Adrenal gland (tissue), 12 donors: Measurements from ENCODE around the gene CACNA1C. TPM values are rescaled to one million over a fixed set of nuclear protein-coding genes. Genes with fewer than 3 reads are reported as not detected.

ENCODE experiments used
- DNase-seq, 7 donors: peaks; one replicate each; pipeline ENCODE4 v3.0.0-alpha.2; 2019 to 2020
- H3K27ac ChIP-seq, 5 donors: fragments of 200-600 bp; sonication (generic) in 4 of 5; 1 replicate in 3 of 5; 2 replicates in 2 of 5; pipeline versions ENCODE4 v1.5.1 to v1.8.0; 2016 to 2020; ENCODE audit warnings: mild to moderate bottlenecking in 1 of 5
- H3K27me3 ChIP-seq: fragments of 200-600 bp; 2 replicates; pipeline ENCODE4 v1.8.0; 2021
- H3K36me3 ChIP-seq, 2 donors: fragments of 200-600 bp; replicated peaks in 1 of 2; 1 replicate in 1 of 2; 2 replicates in 1 of 2; pipeline versions ENCODE4 v1.5.1 to v1.8.0; 2018 to 2022
- H3K4me1 ChIP-seq, 2 donors: fragments of 200-600 bp; replicated peaks in 1 of 2; 1 replicate in 1 of 2; 2 replicates in 1 of 2; pipeline versions ENCODE4 v1.5.1 to v1.8.0; 2018 to 2021
- H3K4me3 ChIP-seq, 4 donors: fragments of 200-600 bp; sonication (generic) in 3 of 4; one replicate each; pipeline ENCODE4 v1.5.1; 2016 to 2018
- H3K9me3 ChIP-seq, 3 donors: fragments of 200-600 bp; sonication (generic) in 1 of 3; replicated peaks in 1 of 3; 1 replicate in 2 of 3; 2 replicates in 1 of 3; pipeline versions ENCODE4 v1.5.1 to v1.8.0; 2016 to 2021
- POLR2A ChIP-seq, 2 donors: fragments of 450-650 bp; IDR thresholded peaks; one replicate each; pipeline ENCODE4 v1.6.1; 2017; ENCODE audit warnings: antibody characterized with exemption in 2 of 2, mild to moderate bottlenecking in 2 of 2, moderate library complexity in 1 of 2
- WGBS, 4 donors: extraction: QIAGEN DNeasy Blood & Tissue Kit in 2 of 4; methylation state at CpG; one replicate each; pipeline versions ENCODE4 v1.1.5 to v1.1.7; 2013 to 2017; 5-methylcytosine and 5-hydroxymethylcytosine counted together
- intact Hi-C, 2 donors: fragments of 100-400 bp; cut with DNase I; formaldehyde crosslinking; loops; one replicate each; pipeline versions ENCODE4 v1.14.1 to v1.15.0; 2022 to 2023
- polyA plus RNA-seq, 3 donors: library from polyadenylated mRNA; stranded (reverse); fragments of 200-250 nt in 2 of 3; fragments of 350-450 nt in 1 of 3; fragmentation: Illumina TruSeq in 1 of 3; extraction: RNeasy Lipid Tissue Mini Kit (QIAGEN cat#74804) in 1 of 3; gene quantifications; one replicate each; pipeline ENCODE4 v1.2.3, GENCODE V29; 2013 to 2014
- total RNA-seq, 9 donors: library from RNA; depleted of rRNA in 4 of 9; stranded (reverse); fragments of >200 nt in 4 of 9; fragments of 120-200 nt in 1 of 9; fragmentation: NEBNext Ultra II Directional in 1 of 9; extraction: Animal tissue kit (Norgen Biotek cat#: 25700) in 1 of 9; gene quantifications; one replicate each; pipeline versions ENCODE4 v1.1.0 to v1.2.4, GENCODE V29; 2013 to 2023
- TF ChIP-seq, protein P1 (sequence below), 6 experiments: fragments of 450-650 bp in 4 of 6; fragments of 200-600 bp in 2 of 6; sonication (generic) in 1 of 6; IDR thresholded peaks; 1 replicate in 5 of 6; 2 replicates in 1 of 6; pipeline versions ENCODE4 v1.5.1 to v1.8.0; 2016 to 2021; ENCODE audit warnings: antibody characterized with exemption in 6 of 6, mild to moderate bottlenecking in 2 of 6, moderate library complexity in 1 of 6
- donor health status: healthy with polysubstance abuse.
- donor health status: Bipolar disorder and iron deficiency.
- donor health status: DM: yes; HTN: yes; CAD: no.
- donor health status: DM: no; HTN: no; CAD: no.
- donor health status: DM: no; HTN: no; CAD: no.
- donor health status: DM: yes; HTN: yes; CAD: no.

CACNA1C gene
- total and polyA plus RNA-seq, 12 donors: 1.4 to 5.8 (median 3.5) TPM

- H3K27me3 ChIP-seq: no peaks in the 10 kb centered on the region
- H3K27ac ChIP-seq: peak overlapping the region in 2 of 5 donors; percentile 73 to 83
- no peaks in the 10 kb centered on the region for H3K36me3 ChIP-seq
- H3K4me1 ChIP-seq: peaks cover 0 to 10% of the 10 kb centered on the region in 2 donors
- intact Hi-C loops: loop anchor here (5.0 to 10.0 kb wide), 2 partner anchors 231 to 489 kb away; partner anchors contain the start of gene CACNA1C (in 2 of the 2)
- no peak overlapping the region for H3K4me3 ChIP-seq
- 75 to 86% (median 81%) methylated on average over 5 of the region's 5 CpGs for WGBS, 4 donors
- no peak for DNase-seq
- no peaks in the 10 kb centered on the region for H3K9me3 ChIP-seq
- no peak for TF ChIP-seq POLR2A (IDR thresholded peaks at IDR 0.05)
- TF ChIP-seq, protein P1, sequence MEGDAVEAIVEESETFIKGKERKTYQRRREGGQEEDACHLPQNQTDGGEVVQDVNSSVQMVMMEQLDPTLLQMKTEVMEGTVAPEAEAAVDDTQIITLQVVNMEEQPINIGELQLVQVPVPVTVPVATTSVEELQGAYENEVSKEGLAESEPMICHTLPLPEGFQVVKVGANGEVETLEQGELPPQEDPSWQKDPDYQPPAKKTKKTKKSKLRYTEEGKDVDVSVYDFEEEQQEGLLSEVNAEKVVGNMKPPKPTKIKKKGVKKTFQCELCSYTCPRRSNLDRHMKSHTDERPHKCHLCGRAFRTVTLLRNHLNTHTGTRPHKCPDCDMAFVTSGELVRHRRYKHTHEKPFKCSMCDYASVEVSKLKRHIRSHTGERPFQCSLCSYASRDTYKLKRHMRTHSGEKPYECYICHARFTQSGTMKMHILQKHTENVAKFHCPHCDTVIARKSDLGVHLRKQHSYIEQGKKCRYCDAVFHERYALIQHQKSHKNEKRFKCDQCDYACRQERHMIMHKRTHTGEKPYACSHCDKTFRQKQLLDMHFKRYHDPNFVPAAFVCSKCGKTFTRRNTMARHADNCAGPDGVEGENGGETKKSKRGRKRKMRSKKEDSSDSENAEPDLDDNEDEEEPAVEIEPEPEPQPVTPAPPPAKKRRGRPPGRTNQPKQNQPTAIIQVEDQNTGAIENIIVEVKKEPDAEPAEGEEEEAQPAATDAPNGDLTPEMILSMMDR (IDR thresholded peaks at IDR 0.05): no peak
These were observed 233.3 kb downstream of the CACNA1C start for GRCh38 chr12:2286047-2286446.

DNA sequence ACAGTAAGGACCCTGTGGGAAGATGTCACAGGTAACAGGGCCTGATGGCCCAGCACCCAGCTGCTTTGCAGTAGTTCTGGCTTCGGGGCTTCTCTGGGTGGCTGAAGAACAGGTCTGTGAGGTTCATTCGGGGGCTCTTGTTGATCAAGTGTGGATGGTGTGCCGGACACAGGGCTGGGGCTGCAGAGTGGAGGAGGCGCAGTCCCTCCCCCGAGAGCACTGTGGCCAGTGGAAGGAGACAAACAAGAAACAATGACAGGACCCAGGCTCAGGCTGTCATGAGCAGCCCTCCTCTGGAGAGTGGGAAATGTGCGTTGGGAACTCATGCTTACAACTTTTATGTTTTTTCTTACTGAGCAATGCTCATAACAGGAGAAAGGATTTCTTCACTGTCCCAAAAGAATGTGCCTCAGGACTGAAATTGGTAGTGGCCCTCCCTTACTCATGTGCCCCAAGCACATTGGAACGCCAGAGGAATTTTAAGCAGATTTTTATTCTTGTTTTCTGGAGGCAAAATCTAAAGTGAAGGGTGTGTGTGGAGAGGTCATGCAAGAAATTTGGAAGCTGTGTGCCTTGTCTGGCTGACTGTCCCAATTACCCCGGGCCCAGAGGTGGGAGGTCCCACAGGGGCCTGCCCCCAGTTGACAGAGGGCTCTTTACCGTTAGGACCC lies 233.8 kb downstream of the CACNA1C start:
- no peaks in the 10 kb centered on the region for H3K27me3 ChIP-seq
- H3K27ac ChIP-seq: peak overlapping the region in 2 of 5 donors; percentile 73 to 83
- DNase-seq: peak in 1 of 7 donors; percentile 49
- intact Hi-C loops: loop anchor here (5.0 to 10.0 kb wide), 2 partner anchors 232 to 489 kb away; partner anchors contain the start of gene CACNA1C (in 2 of the 2)
- H3K4me3 ChIP-seq: no peak overlapping the region
- no peaks in the 10 kb centered on the region for H3K9me3 ChIP-seq
- H3K4me1 ChIP-seq: peaks cover 0 to 10% of the 10 kb centered on the region in 2 donors
- TF ChIP-seq, protein P1 (IDR thresholded peaks at IDR 0.05): no peak
- TF ChIP-seq POLR2A (IDR thresholded peaks at IDR 0.05): no peak
- WGBS, 4 donors: 66 to 78% (median 74%) methylated on average over 8 to 9 of the region's 9 CpGs
- H3K36me3 ChIP-seq: no peaks in the 10 kb centered on the region

GRCh38 chr12:2287151-2287550 lies 234.4 kb downstream of the CACNA1C start:
- Histone ChIP-seq H3K27me3 (no peaks in the 10 kb centered on the region), H3K4me3 (no peak overlapping the region), H3K4me1 (peaks cover 0 to 10% of the 10 kb centered on the region in 2 donors), H3K27ac (peak overlapping the region in 2 of 5 donors; percentile 73 to 83), H3K36me3 (no peaks in the 10 kb centered on the region), H3K9me3 (no peaks in the 10 kb centered on the region)
- intact Hi-C loops: loop anchor here (5.0 to 10.0 kb wide), 2 partner anchors 232 to 490 kb away; partner anchors contain the start of gene CACNA1C (in 2 of the 2)
- peak in 2 of 7 donors; percentile 21 to 52 for DNase-seq
- TF ChIP-seq, protein P1 (IDR thresholded peaks at IDR 0.05): no peak
- TF ChIP-seq POLR2A (IDR thresholded peaks at IDR 0.05): no peak
- 64 to 76% (median 73%) methylated on average over 12 of the region's 12 CpGs for whole genome bisulfite sequencing, 4 donors

- H3K27ac ChIP-seq: peak overlapping the region in 2 of 5 donors; percentile 73 to 83
- no peaks in the 10 kb centered on the region for H3K9me3 ChIP-seq
- WGBS, 4 donors: 70 to 78% (median 73%) methylated on average over 5 of the region's 5 CpGs
- no peaks in the 10 kb centered on the region for H3K27me3 ChIP-seq
- intact Hi-C loops: loop anchor here (5.0 to 10.0 kb wide), 2 partner anchors 233 to 490 kb away; partner anchors contain the start of gene CACNA1C (in 2 of the 2)
- H3K4me3 ChIP-seq: no peak overlapping the region
- H3K4me1 ChIP-seq: peaks cover 0 to 10% of the 10 kb centered on the region in 2 donors
- DNase-seq: peak in 1 of 7 donors; percentile 30
- TF ChIP-seq, protein P1 (IDR thresholded peaks at IDR 0.05): no peak
- TF ChIP-seq POLR2A (IDR thresholded peaks at IDR 0.05): no peak
- no peaks in the 10 kb centered on the region for H3K36me3 ChIP-seq
These were observed 234.8 kb downstream of the CACNA1C start for GRCh38 chr12:2287589-2287988.
